GM23248 (cell line): ENCODE data around the gene KLF7. TPM values are rescaled to one million over a fixed set of nuclear protein-coding genes. Genes with fewer than 3 reads are reported as not detected.

ENCODE experiments used
- DNase-seq: peaks from one replicate; pipeline ENCODE4 v3.0.0-alpha.2; 2015
- H2AFZ ChIP-seq: fragments of 200-600 bp; sonication (generic); 2 replicates; pipeline ENCODE4 v1.6.1; 2016; ENCODE audit warnings: antibody characterized with exemption
- H3F3A ChIP-seq: fragments of 200-600 bp; sonication (generic); 2 replicates; pipeline ENCODE4 v1.6.1; 2016; ENCODE audit warnings: mild to moderate bottlenecking, antibody characterized with exemption, mixed run types; ENCODE audit not compliant: insufficient read depth
- H3K27ac ChIP-seq: fragments of 200-600 bp; sonication (generic); 2 replicates; pipeline ENCODE4 v1.5.1; 2016; ENCODE audit warnings: mild to moderate bottlenecking
- H3K27me3 ChIP-seq: fragments of 200-600 bp; sonication (generic); replicated peaks from 2 replicates; pipeline ENCODE4 v1.6.1; 2016; ENCODE audit warnings: mild to moderate bottlenecking; ENCODE audit not compliant: insufficient read depth
- H3K36me3 ChIP-seq: fragments of 200-600 bp; sonication (generic); 2 replicates; pipeline ENCODE4 v1.6.1; 2016; ENCODE audit warnings: low read depth, mild to moderate bottlenecking
- H3K4me1 ChIP-seq: fragments of 200-600 bp; sonication (generic); 2 replicates; pipeline ENCODE4 v1.6.1; 2016; ENCODE audit warnings: mild to moderate bottlenecking; ENCODE audit not compliant: insufficient read depth
- H3K4me2 ChIP-seq: fragments of 200-600 bp; sonication (generic); one replicate; pipeline ENCODE4 v1.6.1; 2016; ENCODE audit warnings: mild to moderate bottlenecking; ENCODE audit not compliant: unreplicated experiment
- H3K4me3 ChIP-seq: fragments of 200-600 bp; sonication (generic); 2 replicates; pipeline ENCODE4 v1.5.1; 2016; ENCODE audit warnings: mild to moderate bottlenecking
- H3K79me2 ChIP-seq: fragments of 200-600 bp; sonication (generic); 2 replicates; pipeline ENCODE4 v1.6.1; 2016; ENCODE audit warnings: mild to moderate bottlenecking; ENCODE audit not compliant: insufficient read depth
- H3K9ac ChIP-seq: fragments of 200-600 bp; sonication (generic); 2 replicates; pipeline ENCODE4 v1.6.1; 2016; ENCODE audit warnings: mild to moderate bottlenecking
- H3K9me2 ChIP-seq: fragments of 200-600 bp; sonication (generic); 2 replicates; pipeline ENCODE4 v1.6.1; 2016; ENCODE audit warnings: mixed run types, mild to moderate bottlenecking, moderate library complexity; ENCODE audit not compliant: insufficient read depth
- H3K9me3 ChIP-seq: fragments of 200-600 bp; sonication (generic); one replicate; pipeline ENCODE4 v1.6.1; 2017; ENCODE audit warnings: low read depth
- H4K20me1 ChIP-seq: fragments of 200-600 bp; sonication (generic); 2 replicates; pipeline ENCODE4 v1.6.0; 2016; ENCODE audit not compliant: insufficient read depth
- EZH2 ChIP-seq: fragments of 200-600 bp; sonication (generic); IDR thresholded peaks from 2 replicates; pipeline ENCODE4 v1.6.1; 2018; ENCODE audit warnings: antibody characterized with exemption, mild to moderate bottlenecking; ENCODE audit not compliant: insufficient read depth, poor library complexity, severe bottlenecking
- EZH2phosphoT487 ChIP-seq: fragments of 200-600 bp; sonication (generic); IDR thresholded peaks from 2 replicates; pipeline ENCODE4 v1.6.1; 2018; ENCODE audit warnings: antibody characterized with exemption, moderate library complexity, mild to moderate bottlenecking, low read depth; ENCODE audit not compliant: insufficient read depth
- WGBS, 2 experiments: methylation state at CpG; one replicate each; pipeline ENCODE4 v1.1.6; 2015 to 2017; ENCODE audit warnings: low lambda C conversion rate in 2 of 2, low coverage in 1 of 2; ENCODE audit errors: missing lambda C conversion rate in 2 of 2; 5-methylcytosine and 5-hydroxymethylcytosine counted together
- in situ Hi-C: fragments of 300-500 bp; cut with MboI; formaldehyde crosslinking; loops from 2 replicates; pipeline ENCODE4 v1.15.0; 2020
- polyA plus RNA-seq: library from polyadenylated mRNA; unstranded; fragments of >200 nt; fragmentation: Nextera tagmentation; extraction: Ambion mirVana; gene quantifications from 2 replicates; pipeline ENCODE4 v1.2.1, GENCODE V29; 2016
- total RNA-seq: library from RNA; depleted of rRNA; stranded (reverse); fragments of >200 nt; shearing (Covaris generic); gene quantifications from 2 replicates; pipeline ENCODE4 v1.2.3, GENCODE V29; 2014

Gene KLF7
- total and polyA plus RNA-seq, 2 experiments from 2014 or later = 22.5 to 39.4 TPM

GRCh38 chr2:207194028-207194427 is 28.3 kb upstream of the KLF7 start:
- 68 to 78% methylated on average over 2 of the region's 2 CpGs for WGBS, 2 experiments
- no peaks in the 10 kb centered on the region for H3K79me2 ChIP-seq
- H3F3A ChIP-seq = 0 out of 2 replicates have a peak, but pooled peaks cover 3% of the 10 kb centered on the region
- no peaks in the 10 kb centered on the region for H3K9me3 ChIP-seq
- DNase-seq = no peak
- in situ Hi-C loops = no loop called here
- no peak overlapping the region for H3K4me3 ChIP-seq
- H3K27ac ChIP-seq = no peak overlapping the region
- H3K4me2 ChIP-seq = no peak overlapping the region
- H2AFZ ChIP-seq = no peak overlapping the region
- peaks cover 3% of the 10 kb centered on the region; the same call in 1 of the 2 replicates for H3K4me1 ChIP-seq
- no peaks in the 10 kb centered on the region for H4K20me1 ChIP-seq
- no peak overlapping the region for H3K9ac ChIP-seq
- TF ChIP-seq EZH2phosphoT487 (no peak), EZH2 (no peak)
- H3K27me3 ChIP-seq = no peaks in the 10 kb centered on the region
- H3K9me2 ChIP-seq = no peaks in the 10 kb centered on the region
- H3K36me3 ChIP-seq = no peaks in the 10 kb centered on the region

- Histone ChIP-seq H3K27me3 (no peaks in the 10 kb centered on the region), H3K9me2 (no peaks in the 10 kb centered on the region), H2AFZ (no peak overlapping the region), H3K9ac (no peak overlapping the region), H3K4me2 (peak overlapping the region; percentile 37), H3F3A (peaks cover 15% of the 10 kb centered on the region), H4K20me1 (no peaks in the 10 kb centered on the region), H3K79me2 (no peaks in the 10 kb centered on the region), H3K4me3 (no peak overlapping the region), H3K27ac (no peak overlapping the region), H3K36me3 (no peaks in the 10 kb centered on the region), H3K9me3 (no peaks in the 10 kb centered on the region), H3K4me1 (peaks cover 26% of the 10 kb centered on the region)
- in situ Hi-C loops = no loop called here
- peak; percentile 67 for DNase-seq
- 35 to 41% methylated on average over 3 of the region's 3 CpGs for WGBS, 2 experiments
- TF ChIP-seq EZH2phosphoT487 (no peak), EZH2 (no peak)
Measured at GRCh38 chr2:207188626-207189419, 23.1 kb upstream of the KLF7 start.

DNA sequence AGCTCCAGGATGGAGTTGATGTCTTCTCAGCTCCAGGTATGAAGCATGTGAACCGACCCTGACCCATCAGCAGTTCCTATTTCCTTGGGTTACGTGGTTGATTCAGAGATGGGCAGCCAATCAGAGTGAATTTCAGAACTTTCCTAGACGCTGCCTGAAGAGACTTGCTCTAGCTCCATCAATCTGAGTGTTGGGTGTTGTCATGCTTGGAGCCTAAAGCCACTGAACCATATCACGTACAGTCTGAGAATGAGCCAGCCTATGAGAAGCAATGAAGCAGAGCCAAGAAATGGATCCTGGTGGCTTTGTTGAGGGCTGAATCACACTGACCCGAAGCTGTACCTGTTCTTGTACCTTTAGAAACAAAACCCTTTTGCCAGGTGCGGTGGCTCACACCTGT is 19.6 kb upstream of the KLF7 start:
- Histone ChIP-seq H3K4me1 (peaks cover 49% of the 10 kb centered on the region), H3K9me3 (no peaks in the 10 kb centered on the region), H3K36me3 (no peaks in the 10 kb centered on the region), H3K9me2 (no peaks in the 10 kb centered on the region), H3K27ac (no peak overlapping the region), H3K9ac (no peak overlapping the region), H3F3A (peaks cover 39% of the 10 kb centered on the region), H3K4me3 (no peak overlapping the region), H4K20me1 (no peaks in the 10 kb centered on the region), H3K27me3 (no peaks in the 10 kb centered on the region), H2AFZ (no peak overlapping the region), H3K4me2 (no peak overlapping the region), H3K79me2 (no peaks in the 10 kb centered on the region)
- in situ Hi-C loops = no loop called here
- DNase-seq = no peak
- TF ChIP-seq EZH2 (no peak), EZH2phosphoT487 (no peak)
- 85 to 90% methylated on average over 6 of the region's 6 CpGs for WGBS, 2 experiments

DNA sequence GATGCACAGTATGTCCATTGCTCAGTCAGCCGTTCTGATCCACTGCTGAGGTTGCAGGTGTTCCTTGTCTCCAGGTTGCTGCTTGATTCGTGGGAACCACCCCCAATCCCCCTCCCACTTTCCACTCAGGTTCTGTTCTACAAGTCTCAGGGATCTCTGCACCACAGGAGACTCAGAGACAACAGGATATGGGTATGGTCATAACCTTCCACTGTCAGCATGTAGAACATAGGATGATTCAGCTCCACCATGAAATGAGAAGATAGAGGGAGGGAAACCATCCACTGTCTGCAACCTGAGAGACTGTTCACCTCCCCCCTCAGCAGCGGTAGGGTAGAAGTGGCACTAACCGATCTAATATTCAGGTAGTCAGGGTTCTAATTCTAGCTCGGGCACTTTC is 19.0 kb upstream of the KLF7 start:
- H3F3A ChIP-seq = peaks cover 41% of the 10 kb centered on the region
- no peaks in the 10 kb centered on the region for H3K27me3 ChIP-seq
- H3K79me2 ChIP-seq = no peaks in the 10 kb centered on the region
- H3K4me1 ChIP-seq = peaks cover 54% of the 10 kb centered on the region
- H4K20me1 ChIP-seq = no peaks in the 10 kb centered on the region
- no peak overlapping the region for H2AFZ ChIP-seq
- peak; percentile 54 for DNase-seq
- TF ChIP-seq EZH2 = no peak
- TF ChIP-seq EZH2phosphoT487 = no peak
- no peaks in the 10 kb centered on the region for H3K9me3 ChIP-seq
- H3K9me2 ChIP-seq = no peaks in the 10 kb centered on the region
- H3K4me3 ChIP-seq = no peak overlapping the region
- in situ Hi-C loops = no loop called here
- peak overlapping the region; percentile 53 for H3K27ac ChIP-seq
- no peak overlapping the region for H3K9ac ChIP-seq
- 81 to 88% methylated on average over 5 of the region's 5 CpGs for WGBS, 2 experiments
- H3K36me3 ChIP-seq = no peaks in the 10 kb centered on the region
- peak overlapping the region; percentile 46 for H3K4me2 ChIP-seq
